ENCODE results near the gene SMU1.

SMU1 gene

GRCh38 chr9:33081128-33081851 lies 4.8 kb upstream of the SMU1 start (continued):
- TF ChIP-seq ZNF518A (tag by site-specific recombination; conservative IDR thresholded peaks at IDR 0.05; ENCODE audit: low read depth) (0 out of 2 replicates have a peak, but pooled peaks have one; percentile 13), ZNF76 (tag by site-specific recombination; IDR thresholded peaks at IDR 0.05; ENCODE audit: borderline replicate concordance, low read depth) (peak; percentile 73), ZNF2 (tag by site-specific recombination; IDR thresholded peaks at IDR 0.05) (peak; percentile 51; the same call in 1 of the 2 replicates), ZNF660 (tag by site-specific recombination; IDR thresholded peaks at IDR 0.05) (peak; percentile 66; the same call in 1 of the 2 replicates), PATZ1 (tag by site-specific recombination; IDR thresholded peaks at IDR 0.05) (peak; percentile 39; the same call in 1 of the 2 replicates), ZNF654 (tag by site-specific recombination; IDR thresholded peaks at IDR 0.05; ENCODE audit: low read depth) (peak; percentile 94), RBAK (tag by site-specific recombination; IDR thresholded peaks at IDR 0.05) (no peak), ZNF223 (tag by site-specific recombination; IDR thresholded peaks at IDR 0.05) (no peak), SP7 (tag by site-specific recombination; IDR thresholded peaks at IDR 0.05) (peak; percentile 26; the same call in 1 of the 2 replicates), BCL6B (tag by site-specific recombination; IDR thresholded peaks at IDR 0.05) (no peak), ZBTB17 (tag by site-specific recombination; IDR thresholded peaks at IDR 0.05) (peak; percentile 78), ZFHX2 (tag by site-specific recombination; conservative IDR thresholded peaks at IDR 0.05) (no peak), ZFP69B (tag by site-specific recombination; IDR thresholded peaks at IDR 0.05) (0 out of 2 replicates have a peak, but pooled peaks have one; percentile 42), ZNF692 (tag by site-specific recombination; IDR thresholded peaks at IDR 0.05) (peak; percentile 64; the same call in 1 of the 2 replicates), ZNF600 (tag by site-specific recombination; IDR thresholded peaks at IDR 0.05) (no peak), ZNF23 (tag by site-specific recombination; IDR thresholded peaks at IDR 0.05; ENCODE audit: borderline replicate concordance) (no peak)

GRCh38 chr9:33080534-33080933 lies 4.1 kb upstream of the SMU1 start:
- TF ChIP-seq BCL11A (tag by site-specific recombination; IDR thresholded peaks at IDR 0.05; ENCODE audit: low read depth) (no peak), ZNF211 (tag by site-specific recombination; IDR thresholded peaks at IDR 0.05; ENCODE audit: low read depth) (no peak), ZNF664 (tag by site-specific recombination; IDR thresholded peaks at IDR 0.05) (no peak), ZNF302 (tag by site-specific recombination; IDR thresholded peaks at IDR 0.05; ENCODE audit: low read depth) (no peak), ZNF501 (tag by site-specific recombination; IDR thresholded peaks at IDR 0.05) (no peak), ZNF24 (tag by site-specific recombination; IDR thresholded peaks at IDR 0.05) (no peak)
- H3K9me3 ChIP-seq (ENCODE audit: control insufficient read depth, insufficient read depth, low read depth, low read length) = no peaks in the 10 kb centered on the region
- no peaks in the 10 kb centered on the region for H3K4me1 ChIP-seq (ENCODE audit: control insufficient read depth, insufficient read depth, low read length)
- CTCF ChIA-PET = interaction anchor here (0.6 to 2.4 kb wide), 15 partner anchors 12 to 280 kb away, joined by 3 to 27 read pairs (median 4); no protein-coding TSS in a partner anchor
- no peaks in the 10 kb centered on the region for H3K36me3 ChIP-seq (ENCODE audit: control insufficient read depth in 2 of 2, insufficient read depth in 1 of 2, low read length in 2 of 2)
- POLR2A ChIA-PET = no interaction called here
- H3K4me3 ChIP-seq (ENCODE audit: low read depth, low read length) = no peak overlapping the region
- no peak overlapping the region for H3K27ac ChIP-seq (ENCODE audit: extremely low read depth, low read depth, low read length)
